ENCODE results near the gene KCNMB1. TPM values are rescaled to one million over a fixed set of nuclear protein-coding genes. Genes with fewer than 3 reads are reported as not detected.

Gene KCNMB1
- 0.09 TPM in 1 of 2 replicates, not detected in the other for total RNA-seq
- long read RNA-seq: 0 reads

GRCh38 chr5:170388818-170389549, at the start of gene KCNMB1:
Gene KCNMB1, minus strand, starts transcription at chr5:170389367. Its CDS starts 3,920 bp downstream, at chr5:170385447.
- peaks cover 5% of the 10 kb centered on the region for H3K27me3 Mint-ChIP-seq (ENCODE audit: low read depth)
- no peak within 1 kb of the TSS for H3K27ac Mint-ChIP-seq (ENCODE audit: unreplicated experiment)
- DNase-seq (ENCODE audit: low read depth, low spot score): no peak
- H3K36me3 Mint-ChIP-seq (ENCODE audit: low read depth): no peaks in the 10 kb centered on the region
- no peaks in the 10 kb centered on the region for H3K9me3 Mint-ChIP-seq
- H3K4me3 Mint-ChIP-seq: no peak within 1 kb of the TSS
- H3K4me1 Mint-ChIP-seq: peaks cover 9% of the 10 kb centered on the region
- no peak for TF ChIP-seq CTCF (conservative IDR thresholded peaks at IDR 0.05)

- H3K27ac Mint-ChIP-seq (ENCODE audit: unreplicated experiment): peak overlapping the region; percentile 86
- no peak for TF ChIP-seq CTCF (conservative IDR thresholded peaks at IDR 0.05)
- H3K4me3 Mint-ChIP-seq: no peak overlapping the region
- DNase-seq (ENCODE audit: low read depth, low spot score): no peak
- H3K27me3 Mint-ChIP-seq (ENCODE audit: low read depth): no peaks in the 10 kb centered on the region
- H3K9me3 Mint-ChIP-seq: no peaks in the 10 kb centered on the region
- H3K36me3 Mint-ChIP-seq (ENCODE audit: low read depth): no peaks in the 10 kb centered on the region
- H3K4me1 Mint-ChIP-seq: peaks cover 42% of the 10 kb centered on the region
Measured at GRCh38 chr5:170438581-170438980, 49.4 kb upstream of the KCNMB1 start.

- Mint-ChIP-seq H3K27ac (ENCODE audit: unreplicated experiment) (no peak overlapping the region), H3K36me3 (ENCODE audit: low read depth) (no peaks in the 10 kb centered on the region), H3K4me1 (peaks cover 42% of the 10 kb centered on the region), H3K9me3 (no peaks in the 10 kb centered on the region), H3K4me3 (no peak overlapping the region), H3K27me3 (ENCODE audit: low read depth) (no peaks in the 10 kb centered on the region)
- no peak for DNase-seq (ENCODE audit: low read depth, low spot score)
- no peak for TF ChIP-seq CTCF (conservative IDR thresholded peaks at IDR 0.05)
Measured at GRCh38 chr5:170437621-170438375, 48.6 kb upstream of the KCNMB1 start.

GRCh38 chr5:170436335-170436734, 47.2 kb upstream of the KCNMB1 start:
- DNase-seq (ENCODE audit: low read depth, low spot score): no peak
- TF ChIP-seq CTCF (conservative IDR thresholded peaks at IDR 0.05): no peak
- no peak overlapping the region for H3K4me3 Mint-ChIP-seq
- peaks cover 30% of the 10 kb centered on the region for H3K4me1 Mint-ChIP-seq
- no peaks in the 10 kb centered on the region for H3K27me3 Mint-ChIP-seq (ENCODE audit: low read depth)
- no peaks in the 10 kb centered on the region for H3K9me3 Mint-ChIP-seq
- H3K27ac Mint-ChIP-seq (ENCODE audit: unreplicated experiment): no peak overlapping the region
- no peaks in the 10 kb centered on the region for H3K36me3 Mint-ChIP-seq (ENCODE audit: low read depth)

- peaks cover 17% of the 10 kb centered on the region for H3K4me1 Mint-ChIP-seq
- H3K36me3 Mint-ChIP-seq (ENCODE audit: low read depth): no peaks in the 10 kb centered on the region
- H3K27me3 Mint-ChIP-seq (ENCODE audit: low read depth): no peaks in the 10 kb centered on the region
- peak; percentile 99 for TF ChIP-seq CTCF (conservative IDR thresholded peaks at IDR 0.05)
- no peak overlapping the region for H3K27ac Mint-ChIP-seq (ENCODE audit: unreplicated experiment)
- peak; percentile 76 for DNase-seq (ENCODE audit: low read depth, low spot score)
- H3K4me3 Mint-ChIP-seq: no peak overlapping the region
- no peaks in the 10 kb centered on the region for H3K9me3 Mint-ChIP-seq
Measured at GRCh38 chr5:170434966-170435605, 45.9 kb upstream of the KCNMB1 start.

All from neural crest cell (in vitro differentiated cells).